Ishikawa (cell line): ENCODE data around the gene STC2.

Source experiments
- CEBPB ChIP-seq: IDR thresholded peaks from 2 replicates; pipeline ENCODE4 v1.6.1; 2012
- CREB1 ChIP-seq: IDR thresholded peaks from 2 replicates; pipeline ENCODE4 v1.6.1; 2012; ENCODE audit warnings: low read depth
- EGR1 ChIP-seq: IDR thresholded peaks from 2 replicates; pipeline ENCODE4 v1.6.1; 2012
- EP300 ChIP-seq: IDR thresholded peaks from 2 replicates; pipeline ENCODE4 v1.6.1; 2012; ENCODE audit warnings: borderline replicate concordance
- FOXM1 ChIP-seq: IDR thresholded peaks from 2 replicates; pipeline ENCODE4 v1.6.1; 2012; ENCODE audit warnings: low read depth, borderline replicate concordance
- MAX ChIP-seq: IDR thresholded peaks from 2 replicates; pipeline ENCODE4 v1.6.1; 2012
- REST ChIP-seq: IDR thresholded peaks from 2 replicates; pipeline ENCODE4 v1.6.1; 2012; ENCODE audit warnings: low read depth, mild to moderate bottlenecking
- TAF1 ChIP-seq: IDR thresholded peaks from 2 replicates; pipeline ENCODE4 v1.6.1; 2012; ENCODE audit warnings: low read depth, mild to moderate bottlenecking
- TCF12 ChIP-seq: IDR thresholded peaks from 2 replicates; pipeline ENCODE4 v1.6.1; 2012; ENCODE audit warnings: low read depth
- YY1 ChIP-seq: IDR thresholded peaks from 2 replicates; pipeline ENCODE4 v1.6.1; 2012; ENCODE audit warnings: low read depth

DNA sequence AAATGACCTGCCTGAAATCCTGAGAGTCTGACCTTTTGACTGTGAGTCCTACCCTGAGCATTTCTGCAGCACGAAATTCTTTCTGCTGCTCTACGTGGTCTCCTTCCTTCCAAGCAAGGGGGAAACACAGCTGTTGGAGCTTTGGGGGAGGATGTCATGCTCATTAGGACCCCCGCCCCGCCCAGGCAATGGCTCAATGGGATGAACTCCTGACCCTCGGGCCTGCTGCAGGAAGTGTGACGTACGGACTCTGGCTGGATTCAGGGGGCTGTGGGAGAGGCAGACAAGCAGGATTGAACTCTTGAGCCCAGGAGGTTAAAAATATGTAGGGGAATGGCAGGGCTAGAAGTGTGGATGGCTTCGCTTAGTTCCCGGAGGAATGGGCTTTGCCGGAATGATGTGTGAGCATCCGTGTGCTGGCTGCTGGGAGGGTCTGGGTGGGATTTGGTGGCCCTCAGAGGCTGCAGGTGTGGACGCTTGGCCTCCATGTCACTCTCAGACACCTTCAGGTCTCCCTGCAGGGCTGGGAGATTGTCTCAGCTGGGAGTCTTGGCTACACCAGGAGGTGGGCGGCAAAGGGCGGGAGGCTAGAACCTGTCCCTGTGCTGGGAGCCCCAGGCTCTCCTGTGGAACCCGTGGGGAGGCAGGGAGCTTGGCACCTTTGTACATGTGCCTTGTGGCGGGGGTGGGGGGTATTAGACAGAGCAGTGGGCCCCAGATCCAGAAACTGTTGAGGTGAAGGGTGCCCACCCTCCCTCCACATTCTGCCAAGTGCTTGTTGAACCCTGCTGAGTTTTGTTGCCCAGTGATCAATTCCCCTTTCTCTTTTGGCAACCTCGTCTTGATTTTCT, 26.3 kb downstream of the STC2 start:
- TF ChIP-seq EP300 = no peak; the same call in 1 of the 2 replicates
- TF ChIP-seq REST = no peak
- no peak for TF ChIP-seq CEBPB
- no peak for TF ChIP-seq FOXM1
- no peak for TF ChIP-seq MAX
- TF ChIP-seq YY1 = no peak
- no peak for TF ChIP-seq TCF12
- TF ChIP-seq EGR1 = no peak
- TF ChIP-seq CREB1 = no peak
- no peak for TF ChIP-seq TAF1
